Measurements from ENCODE around the gene CHRNA5. TPM values are rescaled to one million over a fixed set of nuclear protein-coding genes. Genes with fewer than 3 reads are reported as not detected.
"Not testable (repeated sequence)": the region's sequence is repeated elsewhere in the genome, so short reads cannot be mapped to it uniquely, and the experiment has no call there.

The CHRNA5 gene
- 1 to 10 TPM in 1 of 2 donors, under 1 TPM in 1; 0.74 to 3.1 TPM for total RNA-seq
- long read RNA-seq, donor 1: 0 reads
- long read RNA-seq, donor 2: 0 reads

- peak; percentile 91 for DNase-seq (ENCODE audit: low spot score)
Measured at GRCh38 chr15:78565097-78565950, at the start of gene CHRNA5. CHRNA5 (plus strand) TSS chr15:78565520; CDS start chr15:78565720, 200 bp downstream.

GRCh38 chr15:78520035-78520434, 45.3 kb upstream of the CHRNA5 start:
- DNase-seq (ENCODE audit: low spot score); intact Hi-C loops (cut with DNase I): not testable (repeated sequence)

More at GRCh38 chr15:78565097-78565950, at the start of gene CHRNA5:
- intact Hi-C loops (cut with DNase I): no loop called here

- no peak for DNase-seq (ENCODE audit: low spot score)
- intact Hi-C loops (cut with DNase I): no loop called here
Measured at GRCh38 chr15:78524230-78524629, 41.1 kb upstream of the CHRNA5 start.

GRCh38 chr15:78527325-78527724, 38.0 kb upstream of the CHRNA5 start:
- no peak for DNase-seq (ENCODE audit: low spot score)
- intact Hi-C loops (cut with DNase I): no loop called here

GRCh38 chr15:78533331-78533730, 32.0 kb upstream of the CHRNA5 start:
- intact Hi-C loops (cut with DNase I): no loop called here
- no peak for DNase-seq (ENCODE audit: low spot score)

GRCh38 chr15:78536134-78536533, 29.2 kb upstream of the CHRNA5 start:
- intact Hi-C loops (cut with DNase I): no loop called here
- no peak for DNase-seq (ENCODE audit: low spot score)

GRCh38 chr15:78537266-78537905, 27.9 kb upstream of the CHRNA5 start:
- DNase-seq (ENCODE audit: low spot score): no peak
- intact Hi-C loops (cut with DNase I): no loop called here

GRCh38 chr15:78538358-78538757, 27.0 kb upstream of the CHRNA5 start:
- no peak for DNase-seq (ENCODE audit: low spot score)
- intact Hi-C loops (cut with DNase I): no loop called here

GRCh38 chr15:78539464-78540140, 25.7 kb upstream of the CHRNA5 start:
- DNase-seq (ENCODE audit: low spot score); intact Hi-C loops (cut with DNase I): not testable (repeated sequence)

GRCh38 chr15:78540141-78540870, 25.0 kb upstream of the CHRNA5 start, which contains the start of gene PSMA4:
PSMA4 (plus strand) TSS chr15:78540444; CDS start chr15:78541928, 1,484 bp downstream.
- intact Hi-C loops (cut with DNase I): no loop called here

GRCh38 chr15:78540871-78541743, 24.2 kb upstream of the CHRNA5 start:
- no peak for DNase-seq (ENCODE audit: low spot score)
- intact Hi-C loops (cut with DNase I): no loop called here

More at GRCh38 chr15:78540141-78540870, 25.0 kb upstream of the CHRNA5 start, which contains the start of gene PSMA4:
- DNase-seq (ENCODE audit: low spot score): peak; percentile 98

- no peak for DNase-seq (ENCODE audit: low spot score)
- intact Hi-C loops (cut with DNase I): no loop called here
Measured at GRCh38 chr15:78541744-78542034, 23.6 kb upstream of the CHRNA5 start.

- no peak for DNase-seq (ENCODE audit: low spot score)
- intact Hi-C loops (cut with DNase I): no loop called here
Measured at GRCh38 chr15:78542647-78543046, 22.7 kb upstream of the CHRNA5 start.

- no peak for DNase-seq (ENCODE audit: low spot score)
- intact Hi-C loops (cut with DNase I): no loop called here
Measured at GRCh38 chr15:78550194-78550593, 15.1 kb upstream of the CHRNA5 start.

- intact Hi-C loops (cut with DNase I): no loop called here
- no peak for DNase-seq (ENCODE audit: low spot score)
Measured at GRCh38 chr15:78550815-78551214, 14.5 kb upstream of the CHRNA5 start.

- no peak for DNase-seq (ENCODE audit: low spot score)
- intact Hi-C loops (cut with DNase I): no loop called here
Measured at GRCh38 chr15:78551902-78552301, 13.4 kb upstream of the CHRNA5 start.

- no peak for DNase-seq (ENCODE audit: low spot score)
- intact Hi-C loops (cut with DNase I): no loop called here
Measured at GRCh38 chr15:78552597-78552996, 12.7 kb upstream of the CHRNA5 start.

GRCh38 chr15:78560201-78560600, 5.1 kb upstream of the CHRNA5 start:
- intact Hi-C loops (cut with DNase I); DNase-seq (ENCODE audit: low spot score): not testable (repeated sequence)
